Muscle of arm (tissue), 14 donors: Measurements from ENCODE around the gene NKIRAS2. TPM values are rescaled to one million over a fixed set of nuclear protein-coding genes. Genes with fewer than 3 reads are reported as not detected.

Source experiments
- DNase-seq: peaks from one replicate; pipeline ENCODE4 v3.0.0-alpha.2; 2013
- long read RNA-seq, 11 donors: transcript quantifications; one replicate each; lab custom pipeline, GENCODE V29; 2026
- polyA plus RNA-seq, 12 donors: library from polyadenylated mRNA; unstranded; fragments of 120-200 nt; gene quantifications; one replicate each; pipeline ENCODE4 v1.2.1, GENCODE V29; 2013; ENCODE audit not compliant: insufficient read length in 12 of 12

Gene NKIRAS2
- polyA plus RNA-seq = 10 to 100 TPM in 11 of 12 donors, not detected in 1; 31.0 to 65.9 (median 39.6) TPM
- long read RNA-seq, donor 1, full-length matches to known transcripts = 24 of 24 reads
- long read RNA-seq, donor 1, partial matches to known transcripts = 0 of 24 reads
- long read RNA-seq, donor 1, other reads (novel, unspliced or antisense) = 0 of 24 reads
- long read RNA-seq, donor 2, full-length matches to known transcripts = 35 of 35 reads
- long read RNA-seq, donor 2, partial matches to known transcripts = 0 of 35 reads
- long read RNA-seq, donor 2, other reads (novel, unspliced or antisense) = 0 of 35 reads
- long read RNA-seq, donor 3, full-length matches to known transcripts = 17 of 29 reads
- long read RNA-seq, donor 3, partial matches to known transcripts = 12 of 29 reads
- long read RNA-seq, donor 3, other reads (novel, unspliced or antisense) = 0 of 29 reads
- long read RNA-seq, donor 4, transcript NKIRAS2-206 (4 exons, 1,909 nt) = major isoform, 12 of 17 reads
- long read RNA-seq, donor 4, partial matches to known transcripts = 0 of 17 reads
- long read RNA-seq, donor 4, other reads (novel, unspliced or antisense) = 0 of 17 reads
- long read RNA-seq, donor 5, full-length matches to known transcripts = 35 of 236 reads
- long read RNA-seq, donor 5, partial matches to known transcripts = 111 of 236 reads
- long read RNA-seq, donor 5, other reads (novel, unspliced or antisense) = 90 of 236 reads
- long read RNA-seq, donor 6, full-length matches to known transcripts = 13 of 13 reads
- long read RNA-seq, donor 6, partial matches to known transcripts = 0 of 13 reads
- long read RNA-seq, donor 6, other reads (novel, unspliced or antisense) = 0 of 13 reads
- long read RNA-seq, donor 7, transcript NKIRAS2-206 (4 exons, 1,909 nt) = major isoform, 7 of 9 reads
- long read RNA-seq, donor 7, partial matches to known transcripts = 0 of 9 reads
- long read RNA-seq, donor 7, other reads (novel, unspliced or antisense) = 0 of 9 reads
- long read RNA-seq, donor 8, full-length matches to known transcripts = 32 of 32 reads
- long read RNA-seq, donor 8, partial matches to known transcripts = 0 of 32 reads
- long read RNA-seq, donor 8, other reads (novel, unspliced or antisense) = 0 of 32 reads
- long read RNA-seq, donor 9, transcript NKIRAS2-206 (4 exons, 1,909 nt) = major isoform, 9 of 12 reads
- long read RNA-seq, donor 9, partial matches to known transcripts = 0 of 12 reads
- long read RNA-seq, donor 9, other reads (novel, unspliced or antisense) = 0 of 12 reads
- long read RNA-seq, donor 10, full-length matches to known transcripts = 25 of 25 reads
- long read RNA-seq, donor 10, partial matches to known transcripts = 0 of 25 reads
- long read RNA-seq, donor 10, other reads (novel, unspliced or antisense) = 0 of 25 reads
- long read RNA-seq, donor 11, full-length matches to known transcripts = 33 of 33 reads
- long read RNA-seq, donor 11, partial matches to known transcripts = 0 of 33 reads
- long read RNA-seq, donor 11, other reads (novel, unspliced or antisense) = 0 of 33 reads

- DNase-seq = peak; percentile 88
These were observed at the start of gene NKIRAS2 for GRCh38 chr17:42019509-42020404. Gene NKIRAS2, plus strand, starts transcription at chr17:42020090. Its CDS starts 1,488 bp downstream, at chr17:42021578.

GRCh38 chr17:41970901-41971331, 49.0 kb upstream of the NKIRAS2 start:
- DNase-seq = no peak

- DNase-seq = no peak
These were observed 48.0 kb upstream of the NKIRAS2 start for GRCh38 chr17:41971721-41972523.

- DNase-seq = no peak
These were observed 47.1 kb upstream of the NKIRAS2 start for GRCh38 chr17:41972571-41973407.

- no peak for DNase-seq
These were observed 46.5 kb upstream of the NKIRAS2 start for GRCh38 chr17:41973408-41973811.

- DNase-seq = no peak
These were observed 45.9 kb upstream of the NKIRAS2 start for GRCh38 chr17:41974031-41974430.

- DNase-seq = no peak
These were observed 45.2 kb upstream of the NKIRAS2 start for GRCh38 chr17:41974658-41975057.

- DNase-seq = no peak
These were observed 44.5 kb upstream of the NKIRAS2 start for GRCh38 chr17:41975099-41976083.

GRCh38 chr17:41976142-41976768, 43.6 kb upstream of the NKIRAS2 start:
- no peak for DNase-seq

- DNase-seq = no peak
These were observed 41.9 kb upstream of the NKIRAS2 start for GRCh38 chr17:41977991-41978390.

- DNase-seq = no peak
These were observed 37.7 kb upstream of the NKIRAS2 start for GRCh38 chr17:41982026-41982760.

GRCh38 chr17:41984454-41984853, 35.4 kb upstream of the NKIRAS2 start:
- DNase-seq = no peak

GRCh38 chr17:41985919-41986318, 34.0 kb upstream of the NKIRAS2 start:
- no peak for DNase-seq

GRCh38 chr17:41986634-41987033, 33.3 kb upstream of the NKIRAS2 start:
- no peak for DNase-seq

- DNase-seq = no peak
These were observed 32.2 kb upstream of the NKIRAS2 start for GRCh38 chr17:41987642-41988041.

GRCh38 chr17:41988418-41988817, 31.5 kb upstream of the NKIRAS2 start:
- no peak for DNase-seq
